ENCODE results near the gene SLC24A4.

The SLC24A4 gene

GRCh38 chr14:92353447-92353846 lies 30.5 kb downstream of the SLC24A4 start:
- no peak overlapping the region for H3K27ac ChIP-seq (replicated peaks)
- no peak for DNase-seq (ENCODE audit: low read depth in 1 of 2, low spot score in 1 of 2)
- TF ChIP-seq CTCF (IDR thresholded peaks at IDR 0.05; ENCODE audit: insufficient read depth, low read length) (no peak), GABPA (IDR thresholded peaks at IDR 0.05; ENCODE audit: low read depth) (no peak), POLR2AphosphoS5 (IDR thresholded peaks at IDR 0.05; ENCODE audit: low read depth) (no peak), SPI1 (IDR thresholded peaks at IDR 0.05; ENCODE audit: borderline replicate concordance, low read depth) (no peak), REST (IDR thresholded peaks at IDR 0.05; ENCODE audit: insufficient replicate concordance, low read depth) (no peak)
- no peak overlapping the region for H3K4me3 ChIP-seq (replicated peaks; ENCODE audit: insufficient read depth, low read length)
- peaks cover 4% of the 10 kb centered on the region for H3K27me3 ChIP-seq (ENCODE audit: insufficient read depth, poor library complexity, severe bottlenecking)

- DNase-seq (ENCODE audit: low read depth in 1 of 2, low spot score in 1 of 2): no peak
- no peak overlapping the region for H3K4me3 ChIP-seq (replicated peaks; ENCODE audit: insufficient read depth, low read length)
- H3K27ac ChIP-seq (replicated peaks): no peak overlapping the region
- TF ChIP-seq SPI1 (IDR thresholded peaks at IDR 0.05; ENCODE audit: borderline replicate concordance, low read depth) (no peak), CTCF (IDR thresholded peaks at IDR 0.05; ENCODE audit: insufficient read depth, low read length) (no peak), POLR2AphosphoS5 (IDR thresholded peaks at IDR 0.05; ENCODE audit: low read depth) (no peak)
- H3K27me3 ChIP-seq (ENCODE audit: insufficient read depth, poor library complexity, severe bottlenecking): no peaks in the 10 kb centered on the region
These were observed 33.7 kb downstream of the SLC24A4 start for GRCh38 chr14:92356677-92357076.

- no peak for TF ChIP-seq SPI1 (IDR thresholded peaks at IDR 0.05; ENCODE audit: borderline replicate concordance, low read depth)
- no peak for TF ChIP-seq GABPA (IDR thresholded peaks at IDR 0.05; ENCODE audit: low read depth)
- TF ChIP-seq REST (IDR thresholded peaks at IDR 0.05; ENCODE audit: insufficient replicate concordance, low read depth): no peak
- TF ChIP-seq CTCF (IDR thresholded peaks at IDR 0.05; ENCODE audit: insufficient read depth, low read length): no peak
- TF ChIP-seq POLR2AphosphoS5 (IDR thresholded peaks at IDR 0.05; ENCODE audit: low read depth): no peak
- no peak for DNase-seq (ENCODE audit: low read depth in 1 of 2, low spot score in 1 of 2)
- Histone ChIP-seq H3K27ac (replicated peaks) (no peak overlapping the region), H3K4me3 (replicated peaks; ENCODE audit: insufficient read depth, low read length) (no peak overlapping the region), H3K27me3 (ENCODE audit: insufficient read depth, poor library complexity, severe bottlenecking) (no peaks in the 10 kb centered on the region)
These were observed 37.8 kb downstream of the SLC24A4 start for GRCh38 chr14:92360651-92361370.
